Neural crest cell (in vitro differentiated cells): ENCODE data around the gene TMEM37. TPM values are rescaled to one million over a fixed set of nuclear protein-coding genes. Genes with fewer than 3 reads are reported as not detected.

Experiments
- DNase-seq: peaks from one replicate; pipeline ENCODE4 v3.0.0; 2021; ENCODE audit warnings: low read depth, mixed read lengths, low spot score
- H3K27ac Mint-ChIP-seq: one replicate; pipeline ENCODE4 v1.8.0; 2021; ENCODE audit warnings: mild to moderate bottlenecking, mixed read lengths; ENCODE audit not compliant: unreplicated experiment
- H3K27me3 Mint-ChIP-seq: 2 replicates; pipeline ENCODE4 v1.8.0; 2021; ENCODE audit warnings: low read depth, mild to moderate bottlenecking, mixed read lengths
- H3K36me3 Mint-ChIP-seq: 2 replicates; pipeline ENCODE4 v1.8.0; 2021; ENCODE audit warnings: low read depth, mild to moderate bottlenecking, mixed read lengths
- H3K4me1 Mint-ChIP-seq: 2 replicates; pipeline ENCODE4 v1.8.0; 2021; ENCODE audit warnings: mixed read lengths
- H3K4me3 Mint-ChIP-seq: one replicate; pipeline ENCODE4 v1.8.0; 2021; ENCODE audit warnings: mild to moderate bottlenecking, mixed read lengths
- H3K9me3 Mint-ChIP-seq: 2 replicates; pipeline ENCODE4 v1.8.0; 2021; ENCODE audit warnings: mixed read lengths
- CTCF ChIP-seq: fragments of 200-600 bp; sonication (generic); conservative IDR thresholded peaks from 2 replicates; pipeline ENCODE4 v1.5.0; 2021; ENCODE audit warnings: antibody characterized with exemption, mild to moderate bottlenecking
- total RNA-seq: library from RNA; stranded (reverse); gene quantifications from 2 replicates; pipeline ENCODE4 v1.2.1, GENCODE V29; 2021

TMEM37 gene
- total RNA-seq, 1 donor from 2014 or later = 5.3 TPM

- no peak overlapping the region for H3K4me3 Mint-ChIP-seq
- no peak for DNase-seq
- H3K27me3 Mint-ChIP-seq = no peaks in the 10 kb centered on the region
- H3K4me1 Mint-ChIP-seq = peaks cover 29% of the 10 kb centered on the region
- TF ChIP-seq CTCF = no peak
- H3K9me3 Mint-ChIP-seq = no peaks in the 10 kb centered on the region
- H3K36me3 Mint-ChIP-seq = no peaks in the 10 kb centered on the region
- H3K27ac Mint-ChIP-seq = no peak overlapping the region
These were observed 16.9 kb downstream of the TMEM37 start for GRCh38 chr2:119448427-119449141.

GRCh38 chr2:119449521-119449920 lies 17.9 kb downstream of the TMEM37 start:
- Mint-ChIP-seq H3K36me3 (no peaks in the 10 kb centered on the region), H3K27ac (no peak overlapping the region), H3K4me1 (peaks cover 37% of the 10 kb centered on the region), H3K4me3 (no peak overlapping the region), H3K9me3 (no peaks in the 10 kb centered on the region), H3K27me3 (no peaks in the 10 kb centered on the region)
- no peak for TF ChIP-seq CTCF
- no peak for DNase-seq

GRCh38 chr2:119451336-119452050 lies 19.8 kb downstream of the TMEM37 start:
- Mint-ChIP-seq H3K4me3 (no peak overlapping the region), H3K4me1 (peaks cover 50% of the 10 kb centered on the region), H3K27me3 (no peaks in the 10 kb centered on the region), H3K9me3 (no peaks in the 10 kb centered on the region), H3K36me3 (no peaks in the 10 kb centered on the region), H3K27ac (no peak overlapping the region)
- no peak for DNase-seq
- TF ChIP-seq CTCF = no peak

GRCh38 chr2:119453972-119454593 lies 22.4 kb downstream of the TMEM37 start:
- no peak for TF ChIP-seq CTCF
- Mint-ChIP-seq H3K9me3 (no peaks in the 10 kb centered on the region), H3K27ac (no peak overlapping the region), H3K4me3 (no peak overlapping the region), H3K4me1 (peaks cover 58% of the 10 kb centered on the region), H3K27me3 (no peaks in the 10 kb centered on the region), H3K36me3 (no peaks in the 10 kb centered on the region)
- no peak for DNase-seq

GRCh38 chr2:119455066-119455718 lies 23.5 kb downstream of the TMEM37 start:
- no peak for TF ChIP-seq CTCF
- H3K36me3 Mint-ChIP-seq = no peaks in the 10 kb centered on the region
- H3K27me3 Mint-ChIP-seq = no peaks in the 10 kb centered on the region
- peak overlapping the region; percentile 26 for H3K4me3 Mint-ChIP-seq
- DNase-seq = peak; percentile 45
- H3K9me3 Mint-ChIP-seq = no peaks in the 10 kb centered on the region
- H3K4me1 Mint-ChIP-seq = peaks cover 57% of the 10 kb centered on the region
- peak overlapping the region; percentile 7 for H3K27ac Mint-ChIP-seq
